ENCODE data around the gene GMPPA.
A peak's percentile ranks its signal among the peaks of the same experiment; 100 is the strongest.

GMPPA gene

DNA sequence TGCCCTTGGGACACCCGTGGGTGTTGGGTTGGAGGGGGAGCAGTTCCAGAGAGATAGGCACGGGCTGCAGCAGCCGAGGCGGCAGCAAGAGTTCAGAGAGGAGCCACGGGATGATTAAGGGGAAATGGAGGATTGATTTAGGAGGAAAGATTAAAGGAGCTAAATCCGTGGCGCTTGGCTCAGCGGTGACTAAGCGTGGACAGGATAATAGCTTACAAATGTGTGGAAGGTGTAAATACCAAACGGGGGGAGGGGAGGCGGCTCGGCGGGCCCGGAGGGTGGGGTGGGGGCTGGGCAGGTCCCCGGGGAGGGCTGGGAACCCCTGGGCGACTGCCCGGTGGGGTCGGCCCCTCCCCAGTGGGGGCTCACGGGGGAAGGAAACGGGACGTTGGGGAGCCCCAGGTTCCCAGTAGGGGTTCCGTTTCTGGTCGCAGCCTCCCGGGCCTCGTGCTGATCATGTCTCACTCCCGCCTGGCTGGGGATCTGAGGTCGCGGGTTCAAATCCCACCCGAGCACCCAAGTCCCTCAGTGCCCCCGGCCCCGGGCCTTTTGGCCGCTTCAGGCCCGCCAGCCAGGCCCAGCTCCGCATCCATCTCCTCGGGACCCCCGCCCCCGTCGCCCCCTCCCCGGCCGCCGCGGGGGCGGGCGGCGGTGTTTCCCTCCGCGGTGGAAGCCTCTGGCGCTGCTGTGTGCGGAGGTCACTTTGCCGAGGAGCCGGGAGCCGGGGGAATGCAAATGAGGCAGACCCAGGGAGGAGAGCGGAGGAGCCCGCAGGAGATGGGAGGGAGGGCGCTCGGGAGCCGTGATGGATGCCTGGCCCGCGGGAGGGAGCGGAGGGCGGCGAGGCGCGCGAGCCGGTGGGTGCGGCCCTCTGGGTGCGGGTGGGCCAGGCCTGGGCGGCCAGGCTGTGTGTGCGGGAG is 23.7 kb downstream of the GMPPA start:
- no peak for DNase-seq (ENCODE audit: low spot score)

DNA sequence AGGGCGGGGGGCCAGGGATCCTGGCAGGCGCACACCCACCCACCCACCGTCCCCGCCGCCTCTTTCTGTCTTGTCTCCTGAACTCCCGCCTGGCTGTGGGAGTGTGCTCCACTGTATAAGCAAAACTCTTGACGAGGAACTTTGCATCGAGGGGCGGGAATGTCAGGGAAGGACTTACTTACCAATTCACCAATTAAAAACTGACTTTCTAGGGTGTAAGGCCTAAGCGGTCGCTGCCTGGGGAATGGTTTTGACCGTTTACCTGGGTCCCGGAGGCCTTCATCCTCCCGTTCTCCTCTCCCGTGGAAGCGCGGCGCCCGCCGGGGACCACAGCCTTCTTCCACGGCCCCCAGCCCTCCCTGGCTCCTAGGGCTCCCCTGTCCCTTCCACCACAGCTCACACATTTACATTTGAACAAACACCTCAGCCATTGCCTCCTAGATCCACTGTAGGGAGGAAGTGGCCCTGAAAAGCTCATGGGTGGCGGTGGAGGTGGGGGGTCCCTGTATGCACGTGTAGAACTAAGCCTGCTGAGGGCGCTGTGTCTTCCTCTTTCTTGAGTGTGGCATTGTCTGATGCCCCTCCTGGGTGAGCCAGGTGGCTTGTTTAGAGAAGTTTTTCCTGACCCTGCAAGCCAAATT is 24.5 kb downstream of the GMPPA start:
- no peak for DNase-seq (ENCODE audit: low spot score)

DNA sequence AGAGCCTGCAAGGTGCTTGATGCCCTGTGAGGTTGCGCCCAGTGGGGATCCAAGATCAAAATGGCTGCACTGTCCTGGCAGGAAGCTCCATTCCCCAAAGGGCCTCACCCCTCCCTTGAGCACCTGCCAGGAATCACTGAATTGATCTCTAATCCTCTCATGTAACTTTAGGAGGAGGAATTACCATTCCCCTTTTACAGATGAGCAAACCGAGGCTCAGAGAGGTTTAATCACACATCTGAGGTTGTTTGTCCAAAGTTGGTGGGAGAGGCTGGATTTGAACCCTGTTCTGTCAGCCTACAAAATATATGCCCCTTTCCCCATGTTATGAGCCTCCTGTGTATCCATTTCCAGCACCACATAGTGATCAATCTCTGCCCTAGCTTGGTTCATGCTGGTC is 26.1 kb downstream of the GMPPA start:
- DNase-seq (ENCODE audit: low spot score) = no peak

DNA sequence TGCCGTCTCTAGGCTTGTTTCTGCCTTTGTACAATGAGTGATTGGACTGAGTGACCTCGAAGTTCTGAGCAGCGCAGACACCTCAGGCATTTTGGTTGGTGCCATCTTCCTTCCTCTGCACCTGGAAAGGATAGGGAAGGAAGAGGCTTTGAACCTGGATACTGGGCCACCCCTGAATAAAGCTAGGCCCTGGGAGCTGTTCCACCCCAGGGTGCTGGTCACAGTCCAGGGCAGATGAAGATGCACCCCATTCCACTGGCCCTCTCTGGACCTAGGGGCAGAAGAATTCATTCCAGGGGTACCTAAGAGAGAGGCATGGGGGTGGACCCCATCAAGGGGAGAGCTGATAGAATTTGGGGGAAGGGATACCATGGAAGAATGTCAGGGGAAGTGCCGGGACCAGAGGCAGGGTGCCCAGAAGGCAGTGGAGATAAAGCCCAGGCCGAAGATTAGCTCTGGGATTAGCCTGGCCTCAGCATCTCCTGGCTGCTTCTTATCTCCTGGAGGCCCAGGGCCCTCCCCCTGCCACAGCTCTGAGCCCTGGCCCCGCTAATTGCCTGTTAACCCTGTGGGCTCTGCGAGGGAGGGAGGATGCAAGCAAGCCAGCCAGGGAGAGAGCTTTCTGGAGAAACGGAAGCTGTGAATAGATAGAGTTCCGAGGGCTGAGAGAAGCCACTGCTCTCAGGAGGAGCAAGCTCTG is 27.0 kb downstream of the GMPPA start:
- DNase-seq (ENCODE audit: low spot score) = no peak

DNA sequence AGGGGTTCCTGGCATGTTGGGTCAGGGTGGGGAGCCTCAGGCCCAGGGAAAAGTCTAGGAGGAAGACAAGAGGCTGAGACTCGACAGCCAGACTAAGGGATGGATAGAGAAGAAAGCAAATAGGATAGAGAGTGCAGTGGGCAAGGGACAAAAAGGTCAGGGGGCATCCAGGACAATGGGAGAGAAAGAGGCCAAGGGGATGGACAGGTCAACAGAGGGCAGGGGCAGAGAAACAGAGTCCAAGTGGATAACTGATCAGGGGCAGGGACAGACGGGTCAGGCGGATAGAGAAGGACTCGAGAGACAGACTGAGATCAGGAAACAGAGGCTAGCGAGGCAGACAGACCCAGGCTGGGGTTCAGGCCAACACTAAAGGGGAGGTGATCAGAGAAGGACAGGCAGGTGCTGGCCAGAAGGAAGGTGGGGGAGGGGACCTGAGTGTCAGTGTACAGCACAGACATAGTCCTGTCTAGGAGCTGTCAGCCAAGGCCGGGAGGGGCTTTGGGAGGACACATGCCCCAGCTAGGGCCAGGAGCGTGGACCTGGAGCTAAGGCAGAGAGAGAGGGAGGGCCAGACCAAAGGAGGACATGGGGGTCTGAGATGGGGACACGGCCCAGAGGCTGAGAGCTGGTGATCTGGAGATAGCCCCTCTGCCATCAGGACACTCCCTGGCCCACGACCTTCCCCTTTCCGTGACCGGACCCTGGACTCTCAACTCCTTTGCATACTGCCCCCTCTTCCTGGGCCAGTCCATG is 27.8 kb downstream of the GMPPA start:
- DNase-seq (ENCODE audit: low spot score) = no peak

DNA sequence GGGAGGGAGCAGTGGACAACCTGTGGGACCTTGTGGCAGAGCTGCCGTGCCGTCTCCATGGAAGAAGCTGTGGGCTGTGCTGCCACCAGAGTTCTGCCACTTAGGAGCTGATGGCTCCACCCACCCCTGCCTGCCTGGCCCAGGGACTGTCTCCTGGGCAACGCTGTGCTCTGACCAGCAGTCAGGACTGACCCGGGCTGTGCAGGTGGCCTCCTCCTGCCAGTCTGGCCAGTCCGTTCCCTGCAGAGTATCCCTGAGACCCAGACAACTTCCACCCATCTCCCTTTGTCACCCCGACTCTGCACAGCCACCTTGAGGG is 28.3 kb downstream of the GMPPA start:
- DNase-seq (ENCODE audit: low spot score) = no peak

DNA sequence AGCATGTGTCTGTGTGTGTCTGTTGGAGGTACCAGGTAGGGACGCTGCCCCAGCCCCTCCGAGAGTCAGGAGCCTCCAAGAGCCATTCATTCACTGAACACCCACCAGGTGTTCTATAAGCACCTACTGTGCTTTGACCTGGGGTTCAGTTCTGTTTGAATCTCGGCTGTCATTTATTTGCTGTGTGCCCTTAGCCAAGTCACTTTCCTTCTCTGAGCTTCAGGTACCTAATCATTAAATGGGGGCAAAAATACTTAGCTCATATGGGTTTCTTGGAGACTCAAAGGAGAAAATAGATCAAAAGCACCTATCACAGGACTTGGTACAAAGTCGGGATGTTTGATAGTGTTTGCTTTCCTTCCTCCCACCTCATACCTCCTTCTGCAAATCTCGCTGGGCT is 28.8 kb downstream of the GMPPA start:
- no peak for DNase-seq (ENCODE audit: low spot score)

DNA sequence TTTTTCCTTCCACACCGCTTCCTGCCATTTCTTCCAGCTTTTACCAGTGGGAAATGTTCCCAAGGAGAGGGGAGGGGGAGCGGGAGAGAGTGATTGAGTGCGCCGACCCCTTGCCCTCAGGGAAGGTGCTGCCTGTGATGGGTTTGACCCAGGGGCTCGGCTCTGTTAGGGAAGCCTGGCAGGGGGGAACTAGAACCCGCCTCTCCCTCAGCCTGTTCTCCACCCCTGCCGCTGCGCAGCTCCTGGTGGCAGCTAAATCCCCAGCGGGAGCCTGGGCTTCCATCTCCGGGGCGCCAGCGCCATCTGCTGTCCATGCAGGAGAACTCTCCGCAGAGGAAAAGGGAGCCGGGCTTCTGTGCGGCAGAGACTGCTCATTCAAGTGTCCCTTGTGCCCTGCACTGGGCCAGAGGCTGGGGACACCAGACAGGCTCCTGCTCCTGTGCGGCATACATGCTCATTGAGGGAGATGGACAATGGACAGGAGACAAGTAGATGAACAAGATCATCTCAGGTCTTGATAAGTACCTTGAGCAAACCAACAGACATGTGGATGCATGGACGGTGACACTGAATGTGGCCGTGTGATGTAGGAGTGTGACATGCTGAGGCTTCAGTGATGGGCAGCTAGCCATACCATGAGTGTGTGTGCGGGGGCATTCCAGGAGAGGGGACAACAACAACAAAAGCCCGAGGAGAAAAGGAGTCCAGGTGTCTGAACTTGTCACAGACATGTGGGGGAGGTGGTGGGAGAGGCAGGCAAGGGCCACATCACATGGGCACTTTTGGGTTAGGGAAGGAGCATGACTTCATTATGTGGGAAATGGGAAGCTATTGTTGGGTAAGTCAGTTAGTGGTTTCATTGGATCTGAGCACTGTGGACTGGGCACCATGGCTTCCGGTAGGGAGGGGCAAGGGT is 31.6 kb downstream of the GMPPA start:
- peak; percentile 84 for DNase-seq (ENCODE audit: low spot score)

DNA sequence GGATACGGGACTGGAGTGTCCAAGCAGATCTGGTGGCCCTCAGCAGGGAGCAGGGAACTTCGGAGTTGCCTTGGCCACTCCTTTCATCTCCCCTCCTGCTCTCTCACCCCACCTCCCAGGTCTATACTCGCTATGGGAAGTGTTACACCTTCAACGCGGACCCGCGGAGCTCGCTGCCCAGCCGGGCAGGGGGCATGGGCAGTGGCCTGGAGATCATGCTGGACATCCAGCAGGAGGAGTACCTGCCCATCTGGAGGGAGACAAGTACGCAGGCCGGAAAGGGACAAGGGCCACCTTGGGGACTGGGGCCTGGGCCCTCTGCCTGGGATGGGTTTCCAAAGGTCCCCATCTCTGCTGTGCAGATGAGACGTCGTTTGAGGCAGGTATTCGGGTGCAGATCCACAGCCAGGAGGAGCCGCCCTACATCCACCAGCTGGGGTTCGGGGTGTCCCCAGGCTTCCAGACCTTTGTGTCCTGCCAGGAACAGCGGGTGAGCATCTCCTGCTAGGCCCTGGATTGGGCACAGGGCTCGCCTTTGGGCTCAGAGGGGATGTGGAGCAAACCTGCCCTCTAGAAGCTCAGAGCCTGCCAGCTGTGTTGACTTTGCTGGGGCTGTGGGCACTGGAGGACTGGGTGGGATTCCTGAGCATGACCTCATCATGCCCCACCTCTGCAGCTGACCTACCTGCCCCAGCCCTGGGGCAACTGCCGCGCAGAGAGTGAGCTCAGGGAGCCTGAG is 33.1 kb downstream of the GMPPA start:
- DNase-seq (ENCODE audit: low spot score) = no peak

DNA sequence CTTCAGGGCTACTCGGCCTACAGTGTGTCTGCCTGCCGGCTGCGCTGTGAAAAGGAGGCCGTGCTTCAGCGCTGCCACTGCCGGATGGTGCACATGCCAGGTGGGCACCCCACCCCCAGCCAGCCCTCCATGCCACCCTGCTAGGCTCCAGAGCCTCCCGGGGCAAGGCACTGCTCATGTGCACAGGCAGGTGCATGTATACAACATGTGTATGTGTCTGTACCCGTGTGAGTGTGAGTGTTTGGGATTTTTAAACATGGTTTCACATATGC is 33.6 kb downstream of the GMPPA start:
- no peak for DNase-seq (ENCODE audit: low spot score)

DNA sequence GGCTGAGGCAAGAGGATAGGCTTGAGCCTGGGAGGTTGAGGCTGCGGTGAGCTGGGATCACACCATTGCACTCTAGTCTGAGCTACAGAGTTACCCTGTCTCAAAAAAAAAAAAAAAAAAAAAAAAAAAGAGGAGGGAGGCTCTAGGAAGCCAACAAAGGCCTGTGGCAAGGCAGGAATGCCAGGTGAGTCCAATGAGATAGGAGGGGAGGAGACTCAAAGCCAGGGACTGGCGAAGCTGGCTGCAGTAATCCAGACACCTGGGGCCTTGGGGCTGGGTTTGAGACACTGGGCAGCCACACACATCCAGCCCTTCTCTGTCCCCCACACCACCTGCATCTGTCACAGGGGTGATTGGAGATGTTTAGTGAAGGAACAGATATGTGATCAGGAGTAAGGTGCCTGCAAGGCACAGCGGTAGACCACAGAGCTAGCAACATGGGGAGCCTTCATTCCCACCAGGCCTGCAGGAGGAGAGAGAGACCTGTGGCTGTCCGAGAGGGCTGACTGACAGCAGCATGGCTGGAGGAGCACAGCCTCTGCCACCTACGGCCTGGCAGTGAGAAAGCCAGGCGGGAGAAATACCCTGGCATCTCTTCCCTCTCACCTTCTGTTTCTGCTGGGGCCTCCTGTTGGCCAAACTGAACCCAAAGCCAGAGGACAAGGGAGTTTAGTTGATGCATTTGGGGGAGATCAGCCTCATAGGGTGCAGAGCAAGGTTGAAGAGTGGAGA is 35.4 kb downstream of the GMPPA start:
- DNase-seq (ENCODE audit: low spot score) = no peak

DNA sequence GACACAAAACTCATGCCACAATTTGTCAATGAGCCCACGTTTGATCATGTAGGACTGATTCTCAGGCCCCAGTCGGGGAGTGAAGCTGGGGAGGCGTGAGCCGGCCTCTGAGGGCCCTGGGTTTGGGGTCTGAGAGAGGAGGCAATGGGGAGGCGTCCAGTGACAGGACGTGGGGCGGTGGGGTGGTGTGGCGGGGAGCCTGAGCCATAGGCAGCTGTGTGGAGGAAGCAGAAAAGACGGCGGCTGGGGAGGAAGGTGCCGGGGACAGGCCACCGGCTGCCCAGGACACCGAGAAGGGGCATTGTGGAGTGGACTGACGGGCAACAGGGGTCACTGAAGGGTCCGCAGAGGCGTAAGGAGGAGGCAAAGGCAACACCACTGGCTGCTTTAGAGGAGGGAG is 37.7 kb downstream of the GMPPA start:
- no peak for DNase-seq (ENCODE audit: low spot score)

DNA sequence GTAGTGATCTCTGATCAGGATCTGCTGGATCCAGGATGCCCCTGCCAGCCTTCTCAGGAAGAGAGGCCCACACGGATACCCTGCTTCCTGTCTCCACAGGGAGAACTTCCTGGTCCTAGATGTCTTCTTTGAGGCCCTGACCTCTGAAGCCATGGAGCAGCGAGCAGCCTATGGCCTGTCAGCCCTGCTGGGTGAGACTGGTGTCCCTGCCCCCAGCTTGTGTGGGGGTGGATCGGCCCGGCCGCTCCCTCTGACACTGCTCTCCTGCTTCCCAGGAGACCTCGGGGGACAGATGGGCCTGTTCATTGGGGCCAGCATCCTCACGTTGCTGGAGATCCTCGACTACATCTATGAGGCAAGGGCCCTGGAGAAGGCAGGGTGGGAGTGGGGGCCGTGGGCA is 38.3 kb downstream of the GMPPA start:
- no peak for DNase-seq (ENCODE audit: low spot score)

DNA sequence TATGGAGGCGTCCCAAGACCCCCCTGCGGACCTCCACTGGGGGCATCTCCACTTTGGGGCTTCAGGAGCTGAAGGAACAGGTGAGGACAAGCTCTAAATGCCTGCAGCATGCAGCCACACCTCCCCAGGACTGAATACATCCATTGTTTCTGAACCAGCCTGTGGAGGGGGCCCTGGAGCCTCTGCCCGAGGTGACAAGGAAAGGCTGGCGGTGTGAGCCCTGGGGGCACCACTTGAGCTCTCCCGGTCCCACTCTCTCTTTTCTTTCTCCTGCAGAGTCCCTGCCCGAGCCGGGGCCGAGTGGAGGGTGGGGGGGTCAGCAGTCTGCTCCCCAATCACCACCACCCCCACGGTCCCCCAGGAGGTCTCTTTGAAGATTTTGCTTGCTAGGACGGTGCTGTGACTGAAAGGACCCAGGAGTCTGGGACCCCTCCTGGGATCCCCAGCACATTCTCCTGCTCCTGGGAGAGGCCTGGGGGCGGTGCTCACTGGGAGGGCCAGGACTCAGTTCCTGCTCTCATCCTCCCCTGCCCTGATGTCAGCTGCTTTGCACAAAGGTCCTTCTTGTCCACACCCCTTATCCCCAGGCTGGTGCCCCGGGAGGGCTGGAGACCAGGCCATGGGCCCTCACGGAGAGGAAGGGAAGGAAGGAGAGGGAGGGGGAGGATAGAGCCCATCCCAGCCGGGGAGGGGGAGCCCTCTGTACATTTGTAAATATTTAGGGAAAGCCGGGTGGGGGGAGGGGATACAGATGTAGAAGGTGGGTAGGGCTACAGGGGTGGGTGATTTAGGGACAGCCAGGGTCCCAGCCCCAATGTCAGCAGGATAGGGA is 39.2 kb downstream of the GMPPA start:
- DNase-seq (ENCODE audit: low spot score) = no peak

DNA sequence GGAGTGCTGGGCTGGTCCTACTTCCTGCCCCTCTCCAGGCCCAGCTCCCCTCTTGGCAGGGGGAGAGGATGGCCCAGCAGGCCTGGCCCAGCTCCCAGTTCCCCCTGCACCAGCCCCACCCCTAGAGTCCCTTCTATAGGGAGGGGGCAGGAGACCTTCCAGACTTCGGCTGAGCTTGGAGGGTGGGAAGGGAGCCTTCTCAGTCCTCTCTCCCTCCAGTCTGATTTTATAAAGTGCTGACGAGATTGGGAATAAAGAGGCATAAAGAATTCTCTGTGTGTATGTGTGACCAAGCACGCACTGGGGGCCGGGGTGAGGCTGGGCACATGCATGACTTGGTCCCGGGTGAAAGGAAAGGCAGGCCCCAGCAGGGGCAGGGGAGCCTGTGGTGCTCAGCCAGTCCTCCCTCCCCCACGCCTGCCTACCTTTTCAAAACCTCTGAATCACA is 39.8 kb downstream of the GMPPA start:
- no peak for DNase-seq (ENCODE audit: low spot score)

DNA sequence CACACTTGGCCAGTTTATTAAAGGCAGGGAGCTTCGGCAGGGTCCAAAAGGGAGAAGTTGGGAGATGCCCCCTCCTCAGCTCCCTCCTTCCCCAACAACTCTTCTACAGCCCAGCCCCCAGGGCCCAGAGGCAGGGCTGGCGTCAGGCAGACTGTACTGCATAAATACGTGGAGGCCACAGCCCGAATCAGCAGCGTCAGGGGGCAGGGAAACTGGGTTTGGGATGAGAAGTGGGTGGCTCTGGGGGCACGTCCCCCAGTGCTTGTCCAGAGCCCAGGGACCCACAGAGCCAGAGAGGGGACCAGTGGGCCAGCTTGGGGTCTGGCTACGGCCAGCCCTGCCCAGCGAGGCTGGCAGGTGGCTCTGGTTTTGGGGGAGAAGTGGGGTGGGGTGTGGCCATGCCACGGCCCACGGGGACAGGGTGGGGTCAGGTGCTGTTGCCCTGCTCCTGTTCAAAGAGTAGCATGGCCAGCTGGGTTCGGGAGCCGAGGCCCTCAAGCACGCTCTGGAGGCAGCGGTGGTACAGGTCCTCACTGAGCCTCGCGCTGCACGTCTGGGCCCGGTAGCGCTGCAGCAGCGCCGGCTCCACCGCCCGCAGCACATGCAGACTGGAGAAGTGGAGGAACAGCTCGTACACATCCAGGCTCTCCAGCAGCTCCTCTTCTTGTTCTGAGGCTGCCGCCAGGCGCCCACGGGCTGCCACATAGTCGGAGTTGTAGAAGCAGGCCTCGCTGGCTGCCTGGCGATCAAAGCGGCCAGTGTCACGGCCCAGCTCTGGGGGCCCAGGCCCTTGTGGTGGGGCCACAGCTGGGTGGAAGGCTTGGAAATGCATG is 40.5 kb downstream of the GMPPA start:
- no peak for DNase-seq (ENCODE audit: low spot score)

DNA sequence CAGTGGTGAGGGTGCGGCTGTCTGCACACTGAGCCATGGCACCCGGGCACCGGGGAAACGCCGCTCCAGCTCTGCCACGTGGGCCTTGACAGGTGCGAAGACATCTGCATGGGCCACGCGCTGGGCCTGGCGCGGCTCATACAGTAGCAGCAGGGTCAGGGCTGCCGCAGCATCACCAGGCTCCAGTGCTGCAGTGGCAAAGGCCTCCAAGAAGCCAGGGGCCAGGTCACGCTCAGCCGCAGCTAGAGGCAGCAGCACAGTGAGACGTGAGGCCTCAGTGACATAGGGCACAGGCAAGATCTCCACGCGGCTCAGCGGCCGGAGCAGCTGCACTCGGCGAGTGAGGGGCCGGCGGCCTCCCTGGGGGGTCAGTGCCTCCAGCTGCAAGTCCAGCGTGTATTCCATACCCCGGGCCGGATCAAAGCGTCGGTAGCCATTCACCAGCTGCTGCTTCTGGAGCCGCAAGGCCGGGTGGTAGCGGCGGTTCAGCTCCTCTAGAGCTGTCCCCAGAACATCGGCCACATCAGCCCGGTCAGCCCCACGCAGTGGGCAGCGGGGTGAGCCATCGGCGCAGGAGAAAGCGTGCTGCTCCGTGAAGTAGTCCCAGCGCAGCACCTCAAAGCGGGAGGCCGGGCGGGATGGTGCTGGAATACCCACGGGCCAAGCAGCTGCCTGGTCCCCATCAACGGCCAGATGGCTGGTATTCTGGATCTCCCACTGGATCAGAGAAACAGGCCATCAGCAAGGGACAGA is 41.4 kb downstream of the GMPPA start:
- DNase-seq (ENCODE audit: low spot score) = no peak

Measured in activated CD4-positive, alpha-beta T cell treated with anti-CD3 and anti-CD28 coated beads, Interleukin-2, Interleukin-4, amounts not matched to agents 100 ng/mL and 50 ng/mL, durations not matched to agents 16 hours and 8 hours (primary cell).